Esophagus squamous epithelium (tissue), 4 donors: ENCODE measurements around the gene UBE2G2.
"Not testable (repeated sequence)": the region's sequence is repeated elsewhere in the genome, so short reads cannot be mapped to it uniquely, and the experiment has no call there.

Source experiments
- CTCF ChIP-seq, 6 experiments: fragments of 450-650 bp in 4 of 6; fragments of 200-600 bp in 2 of 6; sonication (generic) in 2 of 6; IDR thresholded peaks; one replicate each; pipeline ENCODE4 v1.5.1; 2016 to 2019; ENCODE audit warnings: antibody characterized with exemption in 6 of 6, mild to moderate bottlenecking in 4 of 6, moderate library complexity in 4 of 6
- POLR2A ChIP-seq, 4 donors: fragments of 450-650 bp; IDR thresholded peaks; one replicate each; pipeline ENCODE4 v1.6.1; 2017; ENCODE audit warnings: antibody characterized with exemption in 4 of 4, mild to moderate bottlenecking in 4 of 4, moderate library complexity in 3 of 4

DNA sequence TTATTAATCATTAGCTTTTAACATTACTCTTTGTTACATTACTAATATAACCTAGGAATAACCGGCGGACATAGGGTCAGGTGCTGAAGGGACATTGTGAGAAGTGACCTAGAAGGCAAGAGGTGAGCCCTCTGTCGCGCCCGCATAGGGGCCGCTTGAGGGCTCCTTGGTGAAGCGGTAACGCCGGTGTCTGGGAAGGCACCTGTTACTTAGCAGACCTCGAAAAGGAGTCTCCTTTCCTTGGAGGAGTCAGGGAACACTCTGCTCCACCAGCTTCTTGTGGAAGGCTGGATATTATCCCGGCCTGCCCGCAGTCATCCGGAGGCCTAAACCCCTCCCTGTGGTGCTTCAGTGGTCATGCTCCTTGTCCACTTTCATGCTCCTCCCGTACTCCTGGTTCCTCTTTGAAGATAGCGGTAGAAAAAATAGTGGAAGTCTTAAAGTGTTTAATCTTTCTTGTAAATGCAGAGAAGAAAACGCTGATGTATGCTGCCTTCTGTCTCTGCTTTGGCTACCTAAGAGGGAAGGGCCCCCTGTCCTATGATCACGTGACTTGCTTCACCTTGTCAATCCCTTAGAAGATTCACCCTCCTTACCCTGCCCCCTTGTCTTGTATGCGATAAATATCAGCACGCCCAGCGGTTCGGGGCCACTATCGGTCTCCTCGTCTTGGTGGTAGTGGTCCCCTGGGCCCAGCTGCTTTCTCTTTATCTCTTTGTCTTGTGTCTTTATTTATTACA, 31.1 kb upstream of the UBE2G2 start:
- not testable (repeated sequence) for TF ChIP-seq CTCF, POLR2A (IDR thresholded peaks at IDR 0.05)
